Esophagus mucosa (tissue), 1 donor: ENCODE measurements around the gene TRPC4AP. TPM values are rescaled to one million over a fixed set of nuclear protein-coding genes. Genes with fewer than 3 reads are reported as not detected.

Experiments
- ATAC-seq: fragments of 200-7000 bp; cut with Tn5 transposase; one replicate; pipeline ENCODE4 v1.9.1; 2020
- total RNA-seq: library from RNA; stranded (reverse); gene quantifications from one replicate; pipeline ENCODE4 v1.2.4, GENCODE V29; 2023
- donor health status: DM: yes; HTN: yes; CAD: no.

Gene TRPC4AP
- total RNA-seq, 1 donor from 2014 or later: 29.8 TPM

- ATAC-seq: no peak
Measured at GRCh38 chr20:35000922-35001595, 91.5 kb downstream of the TRPC4AP start.

GRCh38 chr20:35000311-35000921 is 92.2 kb downstream of the TRPC4AP start:
- no peak for ATAC-seq

GRCh38 chr20:34999782-35000181 is 92.8 kb downstream of the TRPC4AP start:
- no peak for ATAC-seq

- ATAC-seq: no peak
Measured at GRCh38 chr20:34999021-34999451, 93.6 kb downstream of the TRPC4AP start.

- peak; percentile 10 for ATAC-seq
Measured at GRCh38 chr20:34998331-34998950, 94.2 kb downstream of the TRPC4AP start.

- ATAC-seq: no peak
Measured at GRCh38 chr20:34997774-34998173, 94.8 kb downstream of the TRPC4AP start.

- no peak for ATAC-seq
Measured at GRCh38 chr20:34997131-34997561, 95.5 kb downstream of the TRPC4AP start.

GRCh38 chr20:34996243-34997028 is 96.2 kb downstream of the TRPC4AP start:
- no peak for ATAC-seq

- ATAC-seq: no peak
Measured at GRCh38 chr20:34995696-34996095, 96.9 kb downstream of the TRPC4AP start.

GRCh38 chr20:34995192-34995591 is 97.4 kb downstream of the TRPC4AP start:
- ATAC-seq: no peak

GRCh38 chr20:34994509-34995131 is 98.0 kb downstream of the TRPC4AP start:
- no peak for ATAC-seq

GRCh38 chr20:34993941-34994508 is 98.6 kb downstream of the TRPC4AP start:
- no peak for ATAC-seq

GRCh38 chr20:34992751-34993417 is 99.7 kb downstream of the TRPC4AP start:
- ATAC-seq: no peak

GRCh38 chr20:34990661-34991214 is 101.9 kb downstream of the TRPC4AP start:
- ATAC-seq: no peak

- ATAC-seq: no peak
Measured at GRCh38 chr20:34990231-34990630, 102.4 kb downstream of the TRPC4AP start.

- ATAC-seq: no peak
Measured at GRCh38 chr20:34989670-34990069, 102.9 kb downstream of the TRPC4AP start.

GRCh38 chr20:34989118-34989517 is 103.5 kb downstream of the TRPC4AP start:
- no peak for ATAC-seq

GRCh38 chr20:34988191-34988540 is 104.4 kb downstream of the TRPC4AP start:
- ATAC-seq: no peak

GRCh38 chr20:34987288-34988190 is 105.1 kb downstream of the TRPC4AP start:
- no peak for ATAC-seq
